NCI-H774 (cell line): Measurements from ENCODE around the gene RFC4.
"Not testable (repeated sequence)": the region's sequence is repeated elsewhere in the genome, so short reads cannot be mapped to it uniquely, and the experiment has no call there.

Source experiments
- DNase-seq: peaks from one replicate; lab custom pipeline; 2025; lab: John Stamatoyannopoulos, UW

RFC4 gene

DNA sequence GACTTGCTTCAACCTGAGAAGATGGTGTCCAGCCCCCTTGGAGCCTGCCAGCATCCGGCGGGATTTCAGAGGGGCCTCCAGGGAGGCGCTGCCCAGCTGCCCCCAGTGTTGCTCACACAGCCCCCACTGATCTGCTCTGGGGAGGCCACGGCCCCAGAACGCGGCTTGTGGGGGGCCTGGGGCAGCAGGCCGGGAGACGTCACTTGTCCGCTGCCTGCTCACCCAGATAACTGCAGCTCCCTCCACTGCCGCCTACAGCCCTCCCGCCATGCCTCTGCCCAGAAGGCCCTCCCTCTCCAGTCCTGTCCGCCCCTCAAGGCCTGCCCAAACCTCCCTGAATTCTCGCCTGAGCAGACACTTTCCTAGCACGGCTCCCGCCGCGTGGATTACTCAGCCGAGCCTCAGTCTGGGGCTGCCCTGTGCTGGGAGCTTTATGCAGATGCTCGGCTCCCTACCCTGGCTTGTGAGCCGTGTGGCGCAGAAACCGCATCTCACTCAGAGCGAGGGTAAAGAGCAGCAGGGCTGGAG lies 19.1 kb upstream of the RFC4 start:
- DNase-seq, result no peak

DNA sequence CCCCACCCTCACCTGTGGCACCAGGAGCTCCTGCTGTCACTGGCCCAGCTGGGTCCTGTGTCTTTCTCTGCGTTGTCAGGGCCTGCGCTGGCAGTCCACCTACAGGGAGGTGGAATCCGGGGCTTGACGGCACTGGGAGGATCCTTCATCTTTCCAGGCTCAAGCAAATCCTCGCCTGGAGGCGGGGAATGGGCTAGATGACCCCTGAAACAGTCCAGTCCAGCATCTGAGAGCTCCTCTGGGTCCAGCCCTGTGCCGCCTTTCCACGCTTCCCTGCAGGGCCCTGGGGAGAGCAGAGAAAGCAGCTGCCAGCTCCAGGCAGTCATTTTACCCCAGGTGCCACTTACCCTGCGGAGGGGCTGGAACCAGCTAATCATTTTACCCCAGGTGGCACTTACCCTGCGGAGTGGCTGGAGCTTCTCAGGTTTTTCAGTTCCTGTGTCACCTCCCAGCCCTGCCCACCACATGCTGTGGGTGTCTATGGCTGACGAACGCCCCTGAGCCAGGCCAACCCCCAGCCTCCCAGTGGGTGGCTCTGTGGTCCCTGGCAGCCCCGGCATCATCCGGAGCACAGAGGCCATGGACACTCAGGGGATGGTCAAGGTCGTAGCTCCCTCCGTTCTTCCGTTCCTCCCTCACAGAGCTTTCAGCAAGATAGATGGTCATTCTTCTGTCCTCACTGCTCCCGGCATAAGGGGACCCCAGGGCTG lies 18.3 kb upstream of the RFC4 start:
- DNase-seq, result no peak

DNA sequence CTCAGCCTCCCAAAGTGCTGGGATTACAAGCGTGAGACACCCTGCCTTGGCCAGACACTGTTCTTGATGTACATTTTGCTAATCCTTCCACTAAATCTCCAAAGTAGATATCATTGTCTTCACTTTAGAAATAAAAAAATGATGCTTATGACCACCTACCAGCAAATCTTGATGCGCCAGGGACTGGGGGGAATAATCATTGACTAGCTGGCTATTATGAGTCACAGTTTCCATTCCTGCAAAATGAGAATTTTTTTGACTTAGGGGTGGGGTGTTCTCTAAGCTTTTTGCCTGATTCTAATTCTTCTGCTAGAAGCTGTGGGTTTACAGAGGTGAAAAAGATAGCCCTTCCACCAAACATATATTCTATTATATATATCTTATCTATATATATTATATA lies 17.1 kb upstream of the RFC4 start:
- DNase-seq, result no peak

DNA sequence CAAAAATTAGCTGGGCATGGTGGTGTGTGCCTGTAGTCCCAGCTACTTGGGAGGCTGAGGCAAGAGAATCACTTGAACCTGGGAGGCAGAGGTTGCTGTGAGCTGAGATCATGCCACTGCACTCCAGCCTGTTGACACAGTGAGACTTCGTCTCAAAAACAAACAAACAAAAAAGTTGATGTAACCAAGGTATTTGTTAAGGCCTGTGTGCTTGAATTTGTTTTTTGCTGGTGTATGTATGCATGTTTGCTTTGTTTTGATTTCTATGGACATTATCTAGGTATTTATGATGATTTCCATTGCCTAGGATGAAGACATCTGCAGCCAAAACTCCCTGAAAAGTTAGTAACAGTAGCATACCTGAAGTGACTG lies 16.1 kb upstream of the RFC4 start:
- not testable (repeated sequence) for DNase-seq

DNA sequence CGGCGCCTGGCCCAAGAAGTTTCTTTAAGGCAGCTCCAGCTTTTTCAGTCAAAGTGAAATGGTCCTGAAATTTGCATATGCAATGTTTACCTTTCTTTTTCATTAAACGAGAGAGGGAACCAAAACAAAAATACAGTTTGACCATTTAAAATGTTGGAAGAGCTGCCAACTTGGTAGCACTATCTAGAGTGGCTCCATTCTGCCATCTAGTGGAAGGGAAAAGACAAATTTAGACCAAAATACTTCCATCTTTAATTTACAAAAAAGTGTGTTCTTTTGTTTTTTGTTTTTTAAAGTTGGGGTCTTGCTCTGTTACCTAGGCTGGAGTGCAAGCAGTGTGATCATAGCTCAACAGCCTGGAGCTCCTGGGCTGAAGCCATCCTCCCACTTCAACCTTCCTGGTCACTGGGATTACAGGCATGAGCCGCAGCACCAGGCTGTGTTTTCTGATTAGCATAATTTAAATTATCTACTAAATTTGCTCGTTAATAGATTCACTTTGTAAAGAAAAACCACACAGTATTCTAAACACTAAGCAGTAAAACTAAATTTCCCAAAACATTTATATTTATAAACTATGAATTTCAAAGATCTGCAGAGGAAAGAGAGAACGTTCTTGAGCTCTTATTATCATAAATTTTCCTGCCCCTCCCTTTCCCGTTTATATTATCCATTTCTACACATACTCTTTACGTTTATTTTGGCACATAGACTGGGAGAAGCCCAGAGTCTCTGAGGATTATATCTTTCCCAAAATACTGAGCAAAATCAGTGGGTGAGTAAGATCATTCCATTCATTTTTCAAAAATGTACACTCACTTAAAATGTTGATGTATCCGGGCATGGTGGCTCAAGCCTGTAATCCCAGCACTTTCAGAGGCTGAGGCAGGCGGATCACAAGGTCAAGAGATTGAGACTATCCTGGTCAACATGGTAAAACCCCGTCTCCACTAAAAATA lies 15.4 kb upstream of the RFC4 start:
- peak; percentile 72 for DNase-seq

DNA sequence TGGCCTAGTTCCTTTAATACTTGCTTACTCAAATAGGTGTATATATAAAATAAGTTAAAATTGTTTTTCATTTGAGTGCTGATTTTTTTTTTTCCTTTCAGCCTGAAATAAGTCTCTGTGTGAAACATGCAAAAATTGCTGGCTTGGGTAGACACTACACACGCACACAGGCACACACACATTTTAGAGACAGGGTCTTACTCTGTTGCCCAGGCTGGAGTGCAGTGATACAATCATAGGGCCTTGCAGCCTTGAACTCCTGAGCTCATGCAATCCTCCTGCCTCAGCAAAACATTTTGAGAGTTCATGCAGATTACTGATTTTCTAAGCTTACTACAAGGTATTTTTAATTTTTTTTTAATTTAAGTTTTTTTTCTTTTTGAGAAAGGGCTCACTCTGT lies 12.7 kb upstream of the RFC4 start:
- DNase-seq, result no peak

DNA sequence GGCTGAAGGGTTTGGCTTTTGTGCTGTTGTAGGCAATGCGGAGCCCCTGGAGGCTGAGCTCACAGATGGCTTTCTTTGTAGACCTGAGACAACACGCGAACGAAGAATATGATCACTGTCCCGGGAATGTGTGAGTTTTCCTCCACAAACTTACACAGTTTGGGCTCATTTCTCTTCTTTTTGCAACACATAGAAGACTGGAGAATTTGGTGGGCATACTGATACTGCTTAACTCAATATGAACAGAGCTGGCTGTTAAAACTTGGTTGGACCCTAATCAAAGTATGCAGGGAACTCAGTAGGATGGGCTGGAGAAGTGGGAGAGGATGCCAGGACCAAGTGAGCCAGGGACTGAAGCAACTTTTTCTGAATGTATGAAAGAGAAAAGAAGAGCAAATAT lies 12.2 kb upstream of the RFC4 start:
- DNase-seq, result no peak

DNA sequence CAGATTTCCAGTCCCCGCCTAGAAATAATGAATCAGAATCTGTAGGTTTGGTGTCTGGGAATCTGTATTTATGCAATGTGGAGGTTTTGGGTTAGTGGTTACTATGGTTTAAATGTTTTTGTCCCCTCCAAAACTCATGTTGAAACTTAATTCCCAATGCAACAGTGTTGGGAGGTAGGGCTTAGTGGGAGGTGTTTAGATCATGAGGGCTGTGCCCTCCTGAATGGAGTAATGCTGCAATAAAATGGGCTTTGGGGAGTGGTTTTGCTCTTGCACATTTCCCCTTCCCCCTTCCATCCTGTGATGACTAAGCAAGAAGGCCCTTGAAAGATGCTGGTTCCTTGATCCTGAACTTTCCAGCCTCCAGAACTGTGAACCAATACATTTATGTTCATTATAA lies 9.2 kb upstream of the RFC4 start:
- peak; percentile 31 for DNase-seq

DNA sequence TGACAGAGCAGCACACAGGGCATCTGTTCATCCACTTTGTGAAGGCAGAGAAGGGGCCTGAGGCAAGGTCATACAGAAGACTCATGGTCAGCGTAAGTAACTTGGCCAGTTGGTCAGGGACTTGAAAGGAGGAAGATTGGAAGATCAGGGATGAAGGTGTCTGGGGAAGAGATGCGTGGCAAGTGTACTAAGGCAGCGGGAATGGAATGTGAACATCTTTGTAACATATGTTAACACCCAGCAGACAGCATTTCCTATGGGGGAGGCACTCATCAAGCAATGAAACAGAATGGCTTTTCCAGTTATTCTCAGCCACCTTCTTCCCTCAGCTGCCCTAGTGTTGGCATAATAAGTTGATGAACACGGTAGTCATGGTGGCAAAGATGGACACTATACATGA lies 7.8 kb upstream of the RFC4 start:
- no peak for DNase-seq

DNA sequence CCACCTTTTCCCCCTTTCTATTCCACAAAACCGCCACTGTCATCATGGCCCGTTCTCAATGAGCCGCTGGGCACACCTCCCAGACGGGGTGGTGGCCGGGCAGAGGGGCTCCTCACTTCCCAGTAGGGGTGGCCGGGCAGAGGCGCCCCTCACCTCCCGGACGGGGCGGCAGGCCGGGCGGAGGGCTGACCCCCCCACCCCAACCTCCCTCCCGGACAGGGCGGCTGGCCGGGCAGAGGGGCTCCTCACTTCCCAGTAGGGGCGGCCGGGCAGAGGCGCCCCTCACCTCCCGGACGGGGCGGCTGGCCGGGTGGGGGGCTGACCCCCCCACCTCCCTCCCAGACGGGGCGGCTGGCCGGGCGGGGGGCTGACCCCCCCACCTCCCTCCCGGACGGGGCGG lies 5.0 kb upstream of the RFC4 start:
- not testable (repeated sequence) for DNase-seq

DNA sequence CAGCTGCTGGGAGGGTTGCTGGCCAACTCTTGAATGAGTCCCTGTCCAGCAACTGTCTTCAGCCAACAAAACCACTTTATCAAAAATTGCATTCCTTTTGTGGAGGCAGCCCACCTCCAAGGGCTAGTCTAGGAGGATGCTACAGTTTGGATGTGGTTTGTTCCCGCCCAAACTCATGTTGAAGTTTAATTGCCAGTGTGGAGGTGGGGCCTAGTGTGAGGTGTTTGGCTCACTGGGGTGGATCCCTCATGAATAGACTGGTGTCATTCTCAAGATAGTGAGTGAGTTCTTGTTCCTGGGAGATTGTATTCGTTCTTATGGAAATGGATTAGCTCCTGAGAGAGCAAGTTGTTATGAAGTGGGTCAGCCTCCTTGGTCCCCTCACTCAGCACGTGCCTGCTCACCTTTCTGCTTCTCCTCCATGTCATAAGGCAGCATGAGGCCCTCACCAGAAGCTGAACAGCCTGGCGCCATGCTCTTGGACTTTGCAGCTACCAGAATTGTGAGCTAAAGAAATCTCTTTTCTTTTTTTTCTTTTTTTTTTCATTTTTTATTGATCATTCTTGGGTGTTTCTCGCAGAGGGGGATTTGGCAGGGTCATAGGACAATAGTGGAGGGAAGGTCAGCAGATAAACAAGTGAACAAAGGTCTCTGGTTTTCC lies 4.2 kb upstream of the RFC4 start:
- DNase-seq, result no peak

DNA sequence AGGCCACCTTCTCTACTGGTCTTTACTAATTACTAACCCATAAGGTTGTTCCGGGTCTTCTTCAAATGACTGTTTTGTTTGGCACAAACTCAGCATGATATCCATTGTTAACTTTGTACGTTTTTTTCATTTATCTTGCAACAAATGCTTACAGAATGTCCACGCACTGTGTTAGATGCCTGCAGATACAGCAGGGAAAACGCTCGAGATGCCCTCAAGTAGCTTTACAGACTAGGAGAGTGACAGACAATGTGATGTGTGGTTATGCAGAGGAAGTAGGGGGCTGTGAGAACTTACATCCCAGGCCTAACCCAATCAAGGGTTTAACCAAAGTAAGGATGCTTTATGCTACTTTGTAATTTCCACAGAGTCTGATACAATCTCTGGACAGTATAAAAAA lies 949 bp upstream of the RFC4 start:
- no peak for DNase-seq

DNA sequence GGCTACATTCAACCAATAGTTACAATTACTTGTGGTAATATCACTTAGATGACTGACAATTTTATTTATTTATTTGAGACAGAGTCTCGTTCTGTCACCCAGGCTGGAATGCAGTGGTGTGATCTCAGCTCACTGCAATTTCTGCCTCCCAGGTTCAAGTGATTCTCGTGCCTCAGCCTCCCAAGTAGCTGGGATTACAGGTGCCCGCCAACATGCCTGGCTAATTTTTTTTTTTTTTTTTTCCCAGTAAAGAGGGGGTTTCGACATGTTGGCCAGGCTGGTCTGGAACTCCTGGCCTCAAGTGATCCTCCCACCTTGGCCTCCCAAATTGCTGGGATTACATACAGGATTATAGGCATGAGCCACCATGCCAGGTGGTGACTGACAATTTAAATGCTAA lies 2.8 kb downstream of the RFC4 start:
- not testable (repeated sequence) for DNase-seq

DNA sequence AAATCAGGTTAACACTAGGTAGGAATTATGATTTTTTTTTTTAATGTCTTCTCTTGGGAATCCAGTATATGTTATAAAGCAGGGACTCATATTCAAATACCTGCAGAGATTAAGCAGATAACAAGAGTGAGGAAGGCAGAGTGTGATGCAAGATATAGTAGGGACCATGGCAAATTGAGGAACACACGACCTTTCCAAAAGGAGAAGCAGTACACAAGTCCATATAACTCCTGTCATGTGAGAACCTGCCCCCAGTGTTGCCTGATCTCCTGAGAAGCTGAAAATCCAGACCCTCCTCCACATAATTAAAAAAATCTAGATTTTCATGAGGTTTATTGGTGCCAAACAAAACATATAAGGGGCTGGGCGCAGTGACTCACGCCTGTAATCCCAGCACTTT lies 3.6 kb downstream of the RFC4 start:
- no peak for DNase-seq

DNA sequence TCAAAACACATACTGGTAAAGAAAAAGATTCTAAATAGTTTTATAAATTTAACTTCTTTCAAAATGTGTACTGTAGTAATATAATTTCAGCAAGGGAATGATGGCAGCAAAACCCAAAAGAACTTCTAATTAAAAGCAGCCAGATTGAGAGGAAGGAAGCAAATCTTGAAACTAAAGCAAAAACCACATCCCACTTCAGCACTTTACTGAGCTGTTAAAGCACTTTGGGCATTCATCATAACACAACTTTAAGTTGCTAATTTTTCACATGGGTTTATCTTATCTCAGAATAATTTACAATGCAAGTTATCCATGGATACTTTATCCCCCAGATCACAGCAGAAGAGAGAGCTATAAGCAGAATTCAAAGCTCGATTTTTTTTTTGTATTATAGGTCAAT lies 6.0 kb downstream of the RFC4 start:
- no peak for DNase-seq

DNA sequence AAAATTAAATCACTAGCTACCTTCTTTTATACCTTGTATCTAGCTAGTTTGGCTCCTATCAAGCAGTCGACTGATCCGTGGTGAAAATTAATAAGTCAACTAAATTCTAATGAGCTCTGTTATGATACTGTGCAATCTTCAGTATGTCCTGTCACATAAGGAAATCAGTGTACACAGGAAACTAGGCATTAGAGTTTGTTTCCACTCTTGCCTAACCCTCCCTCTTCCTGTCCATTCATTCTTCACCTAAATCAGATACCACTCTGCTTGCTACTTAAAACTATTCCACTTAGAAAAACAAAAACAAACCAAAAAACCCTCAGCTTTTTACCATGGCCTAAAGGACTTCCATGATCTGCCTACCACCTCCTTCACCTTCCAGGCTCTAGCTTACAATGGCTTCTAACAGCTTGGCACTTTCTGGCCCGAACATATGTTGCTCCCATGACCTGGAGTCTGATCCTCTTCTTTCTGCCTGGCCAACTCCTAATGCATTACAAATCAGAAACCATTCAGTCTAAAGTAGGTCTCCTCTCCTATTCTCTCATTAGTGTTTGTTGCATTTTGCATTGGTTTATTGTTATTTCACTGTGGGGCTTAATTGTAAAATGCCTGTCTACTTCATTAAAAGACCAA lies 7.9 kb downstream of the RFC4 start:
- no peak for DNase-seq

DNA sequence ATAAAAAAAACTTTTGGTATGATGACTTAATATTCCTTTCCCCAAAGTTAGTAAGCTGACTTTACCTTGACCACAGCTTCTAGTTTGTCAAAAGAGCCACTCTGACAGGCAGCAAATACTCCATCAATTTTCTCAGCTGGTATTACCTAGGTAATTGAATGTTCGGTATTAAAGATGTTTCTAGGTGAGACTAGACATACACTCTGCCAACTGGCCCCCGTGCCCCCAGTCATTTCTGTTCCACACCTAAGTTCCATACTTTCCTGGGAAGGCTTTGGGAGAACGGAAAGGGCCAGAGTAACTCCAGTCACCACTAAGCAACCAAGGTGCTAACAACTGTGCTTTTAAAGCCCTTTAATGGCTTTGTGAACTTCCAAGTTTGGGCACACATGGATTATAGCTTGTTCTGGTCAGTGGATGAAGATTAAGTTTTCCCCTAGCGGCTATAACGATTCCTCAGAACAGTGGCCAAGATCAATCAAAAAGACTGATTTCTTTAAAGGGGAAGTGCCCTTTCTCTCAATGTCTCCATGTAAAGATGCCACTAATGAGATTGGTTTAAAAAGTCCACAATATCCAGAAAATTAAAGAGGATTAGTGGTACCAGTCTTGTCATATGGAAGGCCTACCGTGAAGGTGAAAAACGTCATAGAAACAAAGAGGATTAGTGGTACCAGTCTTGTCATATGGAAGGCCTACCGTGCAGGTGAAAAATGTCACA lies 15.9 kb downstream of the RFC4 start:
- DNase-seq, result no peak

DNA sequence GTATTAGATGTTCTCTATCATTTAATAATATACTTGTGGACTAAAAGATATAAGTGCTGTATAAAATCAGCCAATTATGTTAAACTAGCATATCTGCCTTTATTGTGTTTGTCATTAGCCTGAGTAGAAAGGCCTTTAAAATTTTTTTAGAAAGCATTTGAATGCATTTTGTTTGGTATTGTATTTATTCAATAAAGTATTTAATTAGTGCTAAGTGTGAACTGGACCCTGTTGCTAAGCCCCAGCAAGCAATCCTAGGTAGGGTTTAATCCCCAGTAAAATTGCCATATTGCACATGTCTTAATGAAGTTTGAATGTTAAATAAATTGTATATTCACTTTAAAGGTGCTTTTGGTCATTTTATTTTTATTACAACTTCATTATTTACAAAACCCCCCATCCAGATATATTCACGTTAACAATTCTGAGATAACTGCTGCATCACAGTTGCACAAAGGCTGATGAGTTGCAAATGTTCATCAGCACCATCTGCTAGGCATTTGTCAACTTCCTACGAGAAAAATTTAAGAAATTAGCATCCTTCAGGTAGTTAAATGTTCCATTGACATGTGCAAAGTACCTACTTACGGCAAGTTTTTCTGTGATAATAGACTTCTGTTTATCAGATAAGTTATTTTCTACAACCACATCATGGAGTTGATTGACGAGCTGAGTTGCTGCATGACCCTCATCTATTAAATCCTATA lies 16.6 kb downstream of the RFC4 start:
- no peak for DNase-seq

DNA sequence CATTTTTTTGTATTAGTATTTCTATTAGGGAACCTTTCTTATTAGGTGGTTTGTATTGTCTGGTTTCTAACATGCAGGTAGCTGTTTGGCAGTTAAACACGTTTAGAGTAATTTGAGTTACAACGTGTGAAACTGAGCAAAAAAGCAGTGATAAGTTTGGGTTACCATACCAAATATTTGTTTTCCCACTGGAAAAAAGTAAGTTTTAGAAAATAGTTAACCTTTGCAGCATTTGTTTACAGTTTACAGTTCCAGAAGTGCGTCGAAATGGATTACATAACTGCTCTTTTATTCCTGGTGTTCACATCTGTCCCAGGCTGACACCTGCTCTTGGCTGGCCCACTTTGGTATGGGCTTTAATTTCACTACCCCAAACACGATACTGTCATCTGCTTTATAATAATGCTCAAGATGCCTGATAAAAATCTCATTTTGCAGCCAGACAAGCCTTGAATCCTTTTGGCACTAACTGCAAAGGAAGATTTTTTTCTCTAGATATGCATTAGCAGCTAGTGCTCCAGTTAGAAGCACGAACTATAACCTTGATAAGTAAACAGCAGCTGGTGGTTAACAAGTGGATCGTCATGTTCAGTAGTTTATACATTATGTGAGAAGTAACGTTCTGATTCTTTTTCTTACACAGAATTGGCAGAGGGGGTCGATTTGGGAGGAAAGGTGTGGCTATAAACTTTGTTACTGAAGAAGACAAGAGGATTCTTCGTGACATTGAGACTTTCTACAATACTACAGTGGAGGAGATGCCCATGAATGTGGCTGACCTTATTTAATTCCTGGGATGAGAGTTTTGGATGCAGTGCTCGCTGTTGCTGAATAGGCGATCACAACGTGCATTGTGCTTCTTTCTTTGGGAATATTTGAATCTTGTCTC lies 17.6 kb downstream of the RFC4 start:
- DNase-seq, result no peak
